ENCODE measurements around the gene ADSS2. TPM values are rescaled to one million over a fixed set of nuclear protein-coding genes. Genes with fewer than 3 reads are reported as not detected.
"Not testable (repeated sequence)": the region's sequence is repeated elsewhere in the genome, so short reads cannot be mapped to it uniquely, and the experiment has no call there.

Gene ADSS2
- total RNA-seq, 1 experiment from 2014 or later = 73.9 TPM

DNA sequence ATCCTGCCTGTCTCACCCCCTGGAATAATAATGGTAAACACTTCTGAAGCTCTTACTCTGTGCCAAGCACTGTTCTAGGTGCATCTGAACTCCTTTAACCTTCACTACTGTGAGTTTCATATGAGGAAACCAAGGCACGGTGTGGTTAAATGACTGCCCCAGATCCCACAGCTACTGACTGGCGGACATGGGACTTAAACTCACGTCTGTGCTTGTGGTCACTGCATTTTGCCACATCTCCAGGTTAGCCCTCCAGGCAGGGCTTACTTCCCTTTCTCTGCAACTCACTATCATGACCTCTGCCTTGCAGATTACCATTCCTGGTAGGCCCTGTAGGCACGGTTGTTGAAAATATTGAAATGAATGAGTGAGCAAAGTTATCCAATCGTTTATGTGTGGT is 83.4 kb downstream of the ADSS2 start:
- intact Hi-C loops (cut with micrococcal nuclease; ENCODE audit: unreplicated experiment) = no loop called here
- Mint-ChIP-seq H3K4me3 (ENCODE audit: unreplicated experiment) (no peak overlapping the region), H3K27ac (ENCODE audit: unreplicated experiment) (no peak overlapping the region), H3K9me3 (ENCODE audit: unreplicated experiment) (no peaks in the 10 kb centered on the region), H3K27me3 (ENCODE audit: insufficient read depth, unreplicated experiment) (no peaks in the 10 kb centered on the region), H3K4me1 (ENCODE audit: low read depth, unreplicated experiment) (peaks cover 30% of the 10 kb centered on the region), H3K36me3 (ENCODE audit: insufficient read depth, unreplicated experiment) (peaks cover 2% of the 10 kb centered on the region)
- BruUV-seq (replicated peaks) = no TSS peak
- DNase-seq = no peak
- ChIA-PET CTCF (no interaction called here), POLR2A (no interaction called here)
- no peak overlapping the region for H3K4me3 ChIP-seq (ENCODE audit: low read depth, low read length)
- H3K4me1 ChIP-seq = peaks cover 15% of the 10 kb centered on the region
- TF ChIP-seq CTCF (IDR thresholded peaks at IDR 0.05; ENCODE audit: insufficient read depth in 1 of 2, low read depth in 1 of 2, low read length in 1 of 2, severe bottlenecking in 1 of 2, unreplicated experiment in 1 of 2) = no peak
- no peaks in the 10 kb centered on the region for H3K36me3 ChIP-seq (ENCODE audit: control insufficient read depth, insufficient read depth, low read length)
- H3K9me3 ChIP-seq = peaks cover 8% of the 10 kb centered on the region; the same call in 1 of the 2 replicates
- H3K27me3 ChIP-seq (replicated peaks; ENCODE audit: control insufficient read depth, insufficient read depth, low read length) = no peaks in the 10 kb centered on the region

GRCh38 chr1:244367399-244368114 is 84.2 kb downstream of the ADSS2 start:
- Histone ChIP-seq H3K9me3 (peaks cover 8% of the 10 kb centered on the region; the same call in 1 of the 2 replicates), H3K4me1 (peaks cover 23% of the 10 kb centered on the region), H3K36me3 (ENCODE audit: control insufficient read depth, insufficient read depth, low read length) (no peaks in the 10 kb centered on the region), H3K4me3 (ENCODE audit: low read depth, low read length) (no peak overlapping the region), H3K27me3 (replicated peaks; ENCODE audit: control insufficient read depth, insufficient read depth, low read length) (no peaks in the 10 kb centered on the region)
- H3K27me3 Mint-ChIP-seq (ENCODE audit: insufficient read depth, unreplicated experiment) = no peaks in the 10 kb centered on the region
- ChIA-PET CTCF (no interaction called here), POLR2A (no interaction called here)
- intact Hi-C loops (cut with micrococcal nuclease; ENCODE audit: unreplicated experiment) = no loop called here
- no peak overlapping the region for H3K4me3 Mint-ChIP-seq (ENCODE audit: unreplicated experiment)
- peaks cover 9% of the 10 kb centered on the region for H3K36me3 Mint-ChIP-seq (ENCODE audit: insufficient read depth, unreplicated experiment)
- H3K9me3 Mint-ChIP-seq (ENCODE audit: unreplicated experiment) = no peaks in the 10 kb centered on the region
- DNase-seq = no peak
- no peak for TF ChIP-seq CTCF (IDR thresholded peaks at IDR 0.05; ENCODE audit: insufficient read depth in 1 of 2, low read depth in 1 of 2, low read length in 1 of 2, severe bottlenecking in 1 of 2, unreplicated experiment in 1 of 2)
- BruUV-seq (replicated peaks) = no TSS peak
- peaks cover 30% of the 10 kb centered on the region for H3K4me1 Mint-ChIP-seq (ENCODE audit: low read depth, unreplicated experiment)
- no peak overlapping the region for H3K27ac Mint-ChIP-seq (ENCODE audit: unreplicated experiment)

GRCh38 chr1:244365809-244366208 is 85.9 kb downstream of the ADSS2 start:
- Histone ChIP-seq H3K9me3 (peaks cover 8% of the 10 kb centered on the region; the same call in 1 of the 2 replicates), H3K4me1 (peaks cover 37% of the 10 kb centered on the region), H3K27me3 (replicated peaks; ENCODE audit: control insufficient read depth, insufficient read depth, low read length) (no peaks in the 10 kb centered on the region), H3K4me3 (ENCODE audit: low read depth, low read length) (no peak overlapping the region), H3K36me3 (ENCODE audit: control insufficient read depth, insufficient read depth, low read length) (no peaks in the 10 kb centered on the region)
- ChIA-PET CTCF (no interaction called here), POLR2A (no interaction called here)
- no peaks in the 10 kb centered on the region for H3K27me3 Mint-ChIP-seq (ENCODE audit: insufficient read depth, unreplicated experiment)
- H3K9me3 Mint-ChIP-seq (ENCODE audit: unreplicated experiment) = no peaks in the 10 kb centered on the region
- H3K27ac Mint-ChIP-seq (ENCODE audit: unreplicated experiment) = no peak overlapping the region
- BruUV-seq (replicated peaks) = no TSS peak
- TF ChIP-seq CTCF (IDR thresholded peaks at IDR 0.05; ENCODE audit: insufficient read depth in 1 of 2, low read depth in 1 of 2, low read length in 1 of 2, severe bottlenecking in 1 of 2, unreplicated experiment in 1 of 2) = no peak
- peaks cover 13% of the 10 kb centered on the region for H3K36me3 Mint-ChIP-seq (ENCODE audit: insufficient read depth, unreplicated experiment)
- DNase-seq = no peak
- intact Hi-C loops (cut with micrococcal nuclease; ENCODE audit: unreplicated experiment) = no loop called here
- no peak overlapping the region for H3K4me3 Mint-ChIP-seq (ENCODE audit: unreplicated experiment)
- H3K4me1 Mint-ChIP-seq (ENCODE audit: low read depth, unreplicated experiment) = peaks cover 32% of the 10 kb centered on the region

DNA sequence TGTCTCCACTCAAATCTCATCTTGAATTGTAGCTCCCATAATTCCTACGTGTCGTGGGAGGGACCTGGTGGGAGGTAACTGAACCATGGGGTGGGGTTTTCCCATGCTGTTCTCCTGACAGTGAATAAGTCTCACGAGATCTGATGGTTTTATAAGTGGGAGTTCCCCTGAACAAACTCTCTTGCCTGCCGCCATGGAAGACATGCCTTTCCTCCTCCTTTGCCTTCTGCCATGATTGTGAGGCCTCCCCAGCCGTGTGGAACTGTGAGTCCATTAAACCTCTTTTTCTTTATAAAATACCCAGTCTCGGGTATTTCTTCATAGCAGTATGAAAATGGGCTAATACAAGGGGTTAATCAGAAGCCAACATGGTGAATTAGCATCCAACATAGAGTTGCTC is 86.4 kb downstream of the ADSS2 start:
- H3K4me3 ChIP-seq (ENCODE audit: low read depth, low read length); POLR2A ChIA-PET; BruUV-seq (replicated peaks); H3K9me3 Mint-ChIP-seq (ENCODE audit: unreplicated experiment); H3K36me3 ChIP-seq (ENCODE audit: control insufficient read depth, insufficient read depth, low read length); H3K9me3 ChIP-seq; H3K27ac Mint-ChIP-seq (ENCODE audit: unreplicated experiment); H3K4me3 Mint-ChIP-seq (ENCODE audit: unreplicated experiment); intact Hi-C loops (cut with micrococcal nuclease; ENCODE audit: unreplicated experiment); H3K27me3 Mint-ChIP-seq (ENCODE audit: insufficient read depth, unreplicated experiment); CTCF ChIA-PET; DNase-seq; H3K27me3 ChIP-seq (replicated peaks; ENCODE audit: control insufficient read depth, insufficient read depth, low read length): not testable (repeated sequence)
- peaks cover 30% of the 10 kb centered on the region for H3K4me1 Mint-ChIP-seq (ENCODE audit: low read depth, unreplicated experiment)
- H3K36me3 Mint-ChIP-seq (ENCODE audit: insufficient read depth, unreplicated experiment) = peaks cover 13% of the 10 kb centered on the region
- peaks cover 42% of the 10 kb centered on the region for H3K4me1 ChIP-seq
